Cardiac fibroblast (primary cell): Measurements from ENCODE around the gene AEN.

Source experiments
- DNase-seq, 2 donors: peaks; one replicate each; pipeline versions ENCODE4 v3.0.0 to v3.0.0-alpha.2; 2010; ENCODE audit warnings: low read depth in 2 of 2
- H3K4me3 ChIP-seq, 2 donors: replicated peaks in 1 of 2; 1 replicate in 1 of 2; 2 replicates in 1 of 2; pipeline ENCODE4 v1.5.1; 2011; ENCODE audit warnings: low read depth in 2 of 2, low read length in 2 of 2, mild to moderate bottlenecking in 2 of 2, moderate library complexity in 1 of 2
- CTCF ChIP-seq: IDR thresholded peaks from one replicate; pipeline ENCODE4 v1.5.1; 2011; ENCODE audit warnings: low read depth, mild to moderate bottlenecking, low read length, inconsistent platforms

Gene AEN

GRCh38 chr15:88606070-88606794 is 14.9 kb upstream of the AEN start:
- DNase-seq: no peak
- H3K4me3 ChIP-seq: no peak overlapping the region
- no peak for TF ChIP-seq CTCF

- no peak for TF ChIP-seq CTCF
- no peak for DNase-seq
- H3K4me3 ChIP-seq: no peak overlapping the region
Observed at GRCh38 chr15:88607951-88608350, 13.2 kb upstream of the AEN start.

- no peak overlapping the region for H3K4me3 ChIP-seq
- no peak for TF ChIP-seq CTCF
- DNase-seq: no peak
Observed at GRCh38 chr15:88608607-88609181, 12.4 kb upstream of the AEN start.

- no peak for TF ChIP-seq CTCF
- no peak overlapping the region for H3K4me3 ChIP-seq
- DNase-seq: no peak
Observed at GRCh38 chr15:88609344-88610090, 11.6 kb upstream of the AEN start.

GRCh38 chr15:88610701-88611231 is 10.4 kb upstream of the AEN start:
- H3K4me3 ChIP-seq: no peak overlapping the region
- TF ChIP-seq CTCF: no peak
- DNase-seq: no peak

GRCh38 chr15:88612186-88612796 is 8.8 kb upstream of the AEN start:
- no peak overlapping the region for H3K4me3 ChIP-seq
- TF ChIP-seq CTCF: no peak
- DNase-seq: no peak
